Parathyroid adenoma (tissue), 2 donors: ENCODE results near the gene PGBD1.
"Not testable (repeated sequence)": the region's sequence is repeated elsewhere in the genome, so short reads cannot be mapped to it uniquely, and the experiment has no call there.

Experiments used
- H2AFZ ChIP-seq: fragments of 300-600 bp; sonication (generic); one replicate; pipeline ENCODE4 v1.7.0; 2017; ENCODE audit warnings: antibody characterized with exemption, mild to moderate bottlenecking
- H3K27ac ChIP-seq: fragments of 300-600 bp; sonication (generic); one replicate; pipeline ENCODE4 v1.7.0; 2017
- H3K27me3 ChIP-seq: fragments of 300-600 bp; sonication (generic); one replicate; pipeline ENCODE4 v1.7.0; 2017; ENCODE audit warnings: low read length; ENCODE audit not compliant: control insufficient read depth, insufficient read depth
- H3K36me3 ChIP-seq: fragments of 300-600 bp; sonication (generic); one replicate; pipeline ENCODE4 v1.7.0; 2017; ENCODE audit warnings: low read length; ENCODE audit not compliant: control insufficient read depth, insufficient read depth
- H3K4me1 ChIP-seq: fragments of 300-600 bp; sonication (generic); one replicate; pipeline ENCODE4 v1.7.0; 2017; ENCODE audit warnings: control low read depth
- H3K4me2 ChIP-seq: fragments of 300-600 bp; sonication (generic); one replicate; pipeline ENCODE4 v1.7.0; 2017; ENCODE audit warnings: low read length
- H3K4me3 ChIP-seq: fragments of 300-600 bp; sonication (generic); one replicate; pipeline ENCODE4 v1.7.0; 2017; ENCODE audit warnings: low read depth, low read length
- H3K79me2 ChIP-seq: fragments of 300-600 bp; sonication (generic); one replicate; pipeline ENCODE4 v1.7.0; 2017; ENCODE audit warnings: control low read depth
- H3K9ac ChIP-seq: fragments of 300-600 bp; sonication (generic); one replicate; pipeline ENCODE4 v1.7.0; 2017; ENCODE audit warnings: mild to moderate bottlenecking
- H3K9me3 ChIP-seq: fragments of 300-600 bp; sonication (generic); one replicate; pipeline ENCODE4 v1.7.0; 2017; ENCODE audit warnings: low read length; ENCODE audit not compliant: control insufficient read depth
- CTCF ChIP-seq: fragments of 300-600 bp; sonication (generic); IDR thresholded peaks from one replicate; pipeline ENCODE4 v1.7.0; 2017; ENCODE audit warnings: antibody characterized with exemption, mild to moderate bottlenecking
- donor health status: primary hyperparathyroidism.

The PGBD1 gene

GRCh38 chr6:28311139-28311823 lies 29.9 kb downstream of the PGBD1 start:
- no peaks in the 10 kb centered on the region for H3K9me3 ChIP-seq
- no peaks in the 10 kb centered on the region for H3K27me3 ChIP-seq
- no peak overlapping the region for H2AFZ ChIP-seq
- H3K79me2 ChIP-seq = no peaks in the 10 kb centered on the region
- no peak for TF ChIP-seq CTCF
- H3K9ac ChIP-seq = no peak overlapping the region
- no peak overlapping the region for H3K4me2 ChIP-seq
- no peak overlapping the region for H3K4me3 ChIP-seq
- H3K36me3 ChIP-seq = no peaks in the 10 kb centered on the region
- no peaks in the 10 kb centered on the region for H3K4me1 ChIP-seq
- no peak overlapping the region for H3K27ac ChIP-seq

- H3K36me3 ChIP-seq = no peaks in the 10 kb centered on the region
- no peak overlapping the region for H3K9ac ChIP-seq
- H3K4me3 ChIP-seq = no peak overlapping the region
- no peak overlapping the region for H2AFZ ChIP-seq
- no peaks in the 10 kb centered on the region for H3K9me3 ChIP-seq
- no peak overlapping the region for H3K4me2 ChIP-seq
- no peak for TF ChIP-seq CTCF
- no peaks in the 10 kb centered on the region for H3K79me2 ChIP-seq
- no peaks in the 10 kb centered on the region for H3K4me1 ChIP-seq
- H3K27ac ChIP-seq = no peak overlapping the region
- H3K27me3 ChIP-seq = no peaks in the 10 kb centered on the region
These were observed 31.6 kb downstream of the PGBD1 start for GRCh38 chr6:28312939-28313338.

- no peaks in the 10 kb centered on the region for H3K79me2 ChIP-seq
- no peaks in the 10 kb centered on the region for H3K4me1 ChIP-seq
- no peaks in the 10 kb centered on the region for H3K27me3 ChIP-seq
- H3K9me3 ChIP-seq = no peaks in the 10 kb centered on the region
- H3K4me3 ChIP-seq = no peak overlapping the region
- TF ChIP-seq CTCF = no peak
- no peak overlapping the region for H3K9ac ChIP-seq
- H3K4me2 ChIP-seq = no peak overlapping the region
- H3K27ac ChIP-seq = no peak overlapping the region
- no peak overlapping the region for H2AFZ ChIP-seq
- no peaks in the 10 kb centered on the region for H3K36me3 ChIP-seq
These were observed 34.3 kb downstream of the PGBD1 start for GRCh38 chr6:28315628-28316027.

- not testable (repeated sequence) for H3K36me3 ChIP-seq, H3K27ac ChIP-seq, H2AFZ ChIP-seq, H3K9ac ChIP-seq, H3K79me2 ChIP-seq, H3K27me3 ChIP-seq, H3K9me3 ChIP-seq, H3K4me3 ChIP-seq, H3K4me1 ChIP-seq, H3K4me2 ChIP-seq
These were observed 36.5 kb downstream of the PGBD1 start for GRCh38 chr6:28317866-28318265.

GRCh38 chr6:28322661-28323060 lies 41.3 kb downstream of the PGBD1 start:
- peaks cover 11% of the 10 kb centered on the region for H3K9me3 ChIP-seq
- H3K9ac ChIP-seq = no peak overlapping the region

More at GRCh38 chr6:28322661-28323060, 41.3 kb downstream of the PGBD1 start:
- Histone ChIP-seq H3K27me3 (no peaks in the 10 kb centered on the region), H3K4me2 (no peak overlapping the region), H2AFZ (no peak overlapping the region), H3K36me3 (peaks cover 14% of the 10 kb centered on the region), H3K4me3 (no peak overlapping the region), H3K79me2 (no peaks in the 10 kb centered on the region), H3K4me1 (no peaks in the 10 kb centered on the region), H3K27ac (no peak overlapping the region)
- no peak for TF ChIP-seq CTCF
